Measurements from ENCODE around the gene RGS9BP. TPM values are rescaled to one million over a fixed set of nuclear protein-coding genes. Genes with fewer than 3 reads are reported as not detected.

The RGS9BP gene
- total and polyA plus RNA-seq, 2 experiments from 2014 or later: 0.83 TPM; not detected in 1

GRCh38 chr19:32626969-32627368, 48.7 kb upstream of the RGS9BP start (continued):
- TF ChIP-seq REST (IDR thresholded peaks at IDR 0.05; ENCODE audit: unreplicated experiment) (no peak), ZNF114 (CRISPR knock-in tag; IDR thresholded peaks at IDR 0.05) (no peak), ETS1 (IDR thresholded peaks at IDR 0.05) (no peak)

GRCh38 chr19:32627714-32628270, 47.9 kb upstream of the RGS9BP start:
- Mint-ChIP-seq H3K27ac (no peak overlapping the region), H3K9me3 (no peaks in the 10 kb centered on the region), H3K4me1 (no peaks in the 10 kb centered on the region), H3K27me3 (ENCODE audit: insufficient read depth, low read depth, poor library complexity) (peaks cover 3% of the 10 kb centered on the region), H3K36me3 (ENCODE audit: low read depth) (peaks cover 44% of the 10 kb centered on the region), H3K4me3 (no peak overlapping the region)
- no peaks in the 10 kb centered on the region for H3K27me3 ChIP-seq (ENCODE audit: insufficient read depth)
- H3K4me3 ChIP-seq: no peak overlapping the region
- DNase-seq (ENCODE audit: low spot score) (no peak), ATAC-seq (no peak)
- no peaks in the 10 kb centered on the region for H3K79me2 ChIP-seq (replicated peaks; ENCODE audit: insufficient read depth)
- H3K4me2 ChIP-seq: no peak overlapping the region
- H3K36me3 ChIP-seq (ENCODE audit: insufficient read depth): peaks cover 17% of the 10 kb centered on the region
- H3K4me1 ChIP-seq (ENCODE audit: insufficient read depth): no peaks in the 10 kb centered on the region
- H3F3A ChIP-seq (replicated peaks; ENCODE audit: low read depth): no peaks in the 10 kb centered on the region
- TF ChIP-seq REST (IDR thresholded peaks at IDR 0.05; ENCODE audit: unreplicated experiment): no peak
- no peak for TF ChIP-seq EZH2 (IDR thresholded peaks at IDR 0.05; ENCODE audit: low read depth, unreplicated experiment)
- TF ChIP-seq CTCF (conservative IDR thresholded peaks at IDR 0.05; ENCODE audit: low read depth in 2 of 2): 0 out of 4 replicates have a peak, but pooled peaks of 1 of the 2 experiments have one; percentile 8
- H4K20me1 ChIP-seq (replicated peaks; ENCODE audit: insufficient read depth): no peaks in the 10 kb centered on the region; the same call in 1 of the 2 replicates
- no peak overlapping the region for H3K27ac ChIP-seq (ENCODE audit: low read depth)
- H2AFZ ChIP-seq: no peak overlapping the region
- H3K9me2 ChIP-seq (ENCODE audit: insufficient read depth): no peaks in the 10 kb centered on the region
